AG04450 (cell line): ENCODE results near the gene PRKAG3. TPM values are rescaled to one million over a fixed set of nuclear protein-coding genes. Genes with fewer than 3 reads are reported as not detected.

Experiments
- CTCF ChIA-PET: fragments of 300-600, 350-600 bp; formaldehyde crosslinking; extraction: SDS; loops from one replicate; lab custom pipeline; 2022; ENCODE audit warnings: antibody characterized with exemption, inconsistent platforms; lab: Charles Lee
- POLR2A ChIA-PET: fragments of 350-600 bp; formaldehyde crosslinking; extraction: SDS; loops from one replicate; lab custom pipeline; 2021; ENCODE audit warnings: antibody characterized with exemption, inconsistent platforms; lab: Yijun Ruan, JAX
- DNase-seq: peaks from one replicate; pipeline ENCODE4 v3.0.0-alpha.2; 2011; ENCODE audit warnings: low read depth, low spot score
- H3K27ac ChIP-seq: one replicate; pipeline ENCODE4 v1.5.1; 2012; ENCODE audit warnings: low read depth, low read length, control low read depth
- H3K27me3 ChIP-seq: one replicate; pipeline ENCODE4 v1.6.0; 2012; ENCODE audit warnings: low read length; ENCODE audit not compliant: control insufficient read depth, insufficient read depth
- H3K4me3 ChIP-seq: 2 replicates; pipeline ENCODE4 v1.5.1; 2011; ENCODE audit warnings: mild to moderate bottlenecking, low read depth, low read length, control low read depth
- H3K9me3 ChIP-seq: 2 replicates; pipeline ENCODE4 v1.5.1; 2012; ENCODE audit warnings: low read length; ENCODE audit not compliant: control insufficient read depth, insufficient read depth
- polyA plus RNA-seq: library from polyadenylated mRNA; depleted of rRNA; stranded (reverse); fragments of >200 nt; gene quantifications from 2 replicates; pipeline ENCODE4 v1.2.3, GENCODE V29; 2011
- TF ChIP-seq, protein P1 (sequence below): IDR thresholded peaks from 2 replicates; pipeline ENCODE4 v1.5.1; 2011; ENCODE audit warnings: low read depth, low read length, control low read depth, inconsistent platforms

Gene PRKAG3
- polyA plus RNA-seq, 1 experiment = not detected

DNA sequence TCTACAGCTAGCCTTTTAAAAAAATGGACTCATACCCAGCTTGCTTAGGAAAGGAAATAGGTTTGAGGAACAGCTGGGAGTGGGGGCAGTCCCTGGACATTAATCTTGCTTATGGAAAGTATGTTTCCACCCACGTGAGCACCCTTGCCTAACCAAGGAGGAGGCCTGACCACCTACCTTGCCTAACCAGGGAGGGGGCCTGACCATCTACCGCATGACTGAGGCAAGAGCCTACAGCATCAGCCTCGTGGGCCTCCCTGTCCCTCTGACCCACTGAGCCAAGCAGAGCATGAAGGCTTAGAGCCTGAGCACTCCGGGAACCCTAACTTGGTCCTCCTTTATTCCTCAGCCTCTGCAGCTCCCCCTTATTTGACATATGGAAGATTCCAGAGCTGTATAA lies 20.2 kb downstream of the PRKAG3 start:
- Histone ChIP-seq H3K27ac (no peak overlapping the region), H3K27me3 (no peaks in the 10 kb centered on the region), H3K9me3 (no peaks in the 10 kb centered on the region; the same call in 1 of the 2 replicates), H3K4me3 (no peak overlapping the region)
- CTCF ChIA-PET = interaction anchor here (3.1 kb wide), 1 partner anchor 36 kb away, joined by 15 read pairs; no protein-coding TSS in a partner anchor
- TF ChIP-seq, protein P1, sequence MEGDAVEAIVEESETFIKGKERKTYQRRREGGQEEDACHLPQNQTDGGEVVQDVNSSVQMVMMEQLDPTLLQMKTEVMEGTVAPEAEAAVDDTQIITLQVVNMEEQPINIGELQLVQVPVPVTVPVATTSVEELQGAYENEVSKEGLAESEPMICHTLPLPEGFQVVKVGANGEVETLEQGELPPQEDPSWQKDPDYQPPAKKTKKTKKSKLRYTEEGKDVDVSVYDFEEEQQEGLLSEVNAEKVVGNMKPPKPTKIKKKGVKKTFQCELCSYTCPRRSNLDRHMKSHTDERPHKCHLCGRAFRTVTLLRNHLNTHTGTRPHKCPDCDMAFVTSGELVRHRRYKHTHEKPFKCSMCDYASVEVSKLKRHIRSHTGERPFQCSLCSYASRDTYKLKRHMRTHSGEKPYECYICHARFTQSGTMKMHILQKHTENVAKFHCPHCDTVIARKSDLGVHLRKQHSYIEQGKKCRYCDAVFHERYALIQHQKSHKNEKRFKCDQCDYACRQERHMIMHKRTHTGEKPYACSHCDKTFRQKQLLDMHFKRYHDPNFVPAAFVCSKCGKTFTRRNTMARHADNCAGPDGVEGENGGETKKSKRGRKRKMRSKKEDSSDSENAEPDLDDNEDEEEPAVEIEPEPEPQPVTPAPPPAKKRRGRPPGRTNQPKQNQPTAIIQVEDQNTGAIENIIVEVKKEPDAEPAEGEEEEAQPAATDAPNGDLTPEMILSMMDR = no peak
- DNase-seq = no peak
- POLR2A ChIA-PET = no interaction called here

DNA sequence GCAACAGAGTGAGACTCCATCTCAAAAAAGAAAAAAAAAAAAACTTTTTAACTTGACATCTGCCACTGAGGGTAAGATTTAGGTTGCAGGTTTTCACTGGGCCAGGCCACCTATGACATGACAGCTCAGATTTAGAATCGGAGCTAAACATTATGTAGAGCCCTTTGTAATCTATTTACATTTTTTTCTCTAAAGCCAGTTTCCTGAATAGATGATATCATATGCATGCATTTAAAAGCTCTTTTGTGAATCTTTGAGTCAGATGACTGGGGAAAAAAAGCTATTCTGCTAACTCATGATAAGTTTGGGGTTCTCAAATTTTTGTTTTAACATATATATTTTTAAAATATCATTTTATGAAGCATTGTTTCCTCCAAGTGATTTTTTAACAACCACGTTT lies 21.3 kb downstream of the PRKAG3 start:
- no peaks in the 10 kb centered on the region for H3K27me3 ChIP-seq
- TF ChIP-seq, protein P1 = no peak
- no peak overlapping the region for H3K27ac ChIP-seq
- CTCF ChIA-PET = interaction anchor here (0.7 to 3.1 kb wide), 4 partner anchors 37 to 170 kb away, joined by 4 to 15 read pairs (median 4); no protein-coding TSS in a partner anchor
- no peaks in the 10 kb centered on the region; the same call in 1 of the 2 replicates for H3K9me3 ChIP-seq
- POLR2A ChIA-PET = no interaction called here
- peak; percentile 15 for DNase-seq
- no peak overlapping the region for H3K4me3 ChIP-seq

DNA sequence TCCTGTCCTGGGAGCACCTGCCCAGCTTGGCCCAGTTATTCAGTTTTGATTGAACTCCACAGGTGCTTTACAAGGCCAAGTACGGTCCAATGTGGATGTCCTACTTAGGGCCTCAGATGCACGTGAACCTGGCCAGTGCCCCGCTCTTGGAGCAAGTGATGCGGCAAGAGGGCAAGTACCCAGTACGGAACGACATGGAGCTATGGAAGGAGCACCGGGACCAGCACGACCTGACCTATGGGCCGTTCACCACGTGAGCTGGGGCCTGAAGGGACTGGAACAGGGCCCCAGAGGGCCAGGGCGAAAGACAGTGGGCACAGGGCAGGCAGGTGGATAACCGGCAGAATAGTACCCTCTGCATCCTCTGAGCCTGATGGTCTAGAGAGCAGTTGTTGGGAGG lies 22.1 kb downstream of the PRKAG3 start:
- Histone ChIP-seq H3K27me3 (no peaks in the 10 kb centered on the region), H3K27ac (no peak overlapping the region), H3K9me3 (no peaks in the 10 kb centered on the region; the same call in 1 of the 2 replicates), H3K4me3 (no peak overlapping the region)
- ChIA-PET POLR2A (no interaction called here), CTCF (interaction anchor here (0.7 to 3.1 kb wide), 5 partner anchors 9 to 171 kb away, joined by 3 to 15 read pairs (median 3); no protein-coding TSS in a partner anchor)
- no peak for DNase-seq
- TF ChIP-seq, protein P1 = no peak

DNA sequence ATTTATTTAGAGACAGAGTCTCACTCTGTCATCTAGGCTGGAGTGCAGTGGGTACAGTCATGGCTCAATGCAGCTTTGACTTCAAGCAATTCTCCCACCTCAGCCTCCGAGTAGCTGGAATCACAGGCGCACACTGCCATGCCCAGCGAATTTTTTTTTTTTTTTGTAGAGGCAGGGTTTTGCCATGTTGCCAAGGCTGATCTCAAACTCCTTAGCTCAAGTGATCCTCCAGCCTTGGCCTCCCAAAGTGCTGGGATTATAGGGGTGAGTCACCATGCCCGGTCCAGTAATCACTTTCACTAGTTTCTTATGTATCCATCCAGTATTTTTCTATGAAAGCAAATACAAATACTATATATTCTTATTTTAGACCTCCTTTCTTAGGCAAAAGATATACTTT lies 24.0 kb downstream of the PRKAG3 start:
- ChIA-PET POLR2A (no interaction called here), CTCF (no interaction called here)
- no peak for DNase-seq
- Histone ChIP-seq H3K27ac (no peak overlapping the region), H3K9me3 (no peaks in the 10 kb centered on the region), H3K27me3 (no peaks in the 10 kb centered on the region), H3K4me3 (no peak overlapping the region)
- TF ChIP-seq, protein P1 = no peak

DNA sequence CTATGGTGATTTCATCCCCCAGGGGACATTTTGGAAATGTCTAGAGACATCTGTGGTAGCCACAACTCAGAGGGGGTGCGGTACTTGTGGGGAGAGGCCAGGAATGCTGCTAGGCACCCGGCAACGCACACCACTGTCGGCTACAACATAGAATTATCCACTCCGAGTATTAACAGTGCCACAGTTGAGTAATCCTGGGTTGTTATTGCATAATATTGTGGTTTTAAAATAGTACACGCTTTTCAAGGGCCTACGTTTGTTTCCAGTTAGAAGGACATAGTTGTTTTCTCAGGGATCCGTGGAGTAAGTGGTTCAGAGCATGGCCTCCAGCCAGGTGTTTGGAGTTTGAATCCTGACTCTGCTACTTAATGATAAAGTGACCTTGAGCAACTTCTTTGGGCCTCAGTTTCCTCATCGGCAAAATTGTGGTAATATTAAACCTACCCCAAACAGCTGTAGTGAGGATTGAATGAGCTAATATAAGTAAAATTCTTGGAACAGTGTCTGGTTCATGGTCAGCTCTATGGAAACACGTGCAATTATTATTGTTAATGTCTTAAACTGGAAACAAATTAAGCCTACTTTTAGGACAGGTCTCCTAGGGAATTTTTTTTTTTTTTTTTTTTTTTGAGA lies 25.1 kb downstream of the PRKAG3 start:
- DNase-seq = peak; percentile 84
- peak overlapping the region; percentile 34 for H3K27ac ChIP-seq
- CTCF ChIA-PET = interaction anchor here (0.6 to 1.3 kb wide), 5 partner anchors 41 to 504 kb away, joined by 3 to 10 read pairs (median 3); no protein-coding TSS in a partner anchor
- POLR2A ChIA-PET = interaction anchor here (0.6 to 1.0 kb wide), 3 partner anchors 33 to 1997 kb away, joined by 3 to 9 read pairs (median 9); no protein-coding TSS in a partner anchor
- H3K27me3 ChIP-seq = no peaks in the 10 kb centered on the region
- H3K4me3 ChIP-seq = no peak overlapping the region
- TF ChIP-seq, protein P1 = no peak
- H3K9me3 ChIP-seq = no peaks in the 10 kb centered on the region
